Neural cell (in vitro differentiated cells): ENCODE data around the gene MRPL52. TPM values are rescaled to one million over a fixed set of nuclear protein-coding genes. Genes with fewer than 3 reads are reported as not detected.
"Not testable (repeated sequence)": the region's sequence is repeated elsewhere in the genome, so short reads cannot be mapped to it uniquely, and the experiment has no call there.

ENCODE experiments used
- H2AFZ ChIP-seq: fragments of 200-600, 300-800 bp; sonication (generic), shearing (Covaris generic); 2 replicates; pipeline ENCODE4 v1.6.0; 2014; ENCODE audit warnings: low read depth, mild to moderate bottlenecking, antibody characterized with exemption, low read length, moderate library complexity
- H3F3A ChIP-seq: fragments of 200-600 bp; shearing (Covaris generic); 2 replicates; pipeline ENCODE4 v1.6.1; 2016; ENCODE audit warnings: mild to moderate bottlenecking, moderate library complexity, mixed read lengths, antibody characterized with exemption, low read length; ENCODE audit not compliant: insufficient read depth, poor library complexity, severe bottlenecking
- H3K27ac ChIP-seq: fragments of 200-600, 300-800 bp; sonication (generic), shearing (Covaris generic); 2 replicates; pipeline ENCODE4 v1.5.1; 2014; ENCODE audit warnings: mild to moderate bottlenecking, low read length, moderate library complexity
- H3K27me3 ChIP-seq: fragments of 300-800, 200-600 bp; sonication (generic), shearing (Covaris generic); 2 replicates; pipeline ENCODE4 v1.6.0; 2014; ENCODE audit warnings: mild to moderate bottlenecking, low read depth, low read length, moderate library complexity; ENCODE audit not compliant: insufficient read depth
- H3K36me3 ChIP-seq: fragments of 300-800, 200-600 bp; sonication (generic), shearing (Covaris generic); 2 replicates; pipeline ENCODE4 v1.5.1; 2014; ENCODE audit warnings: mild to moderate bottlenecking, antibody characterized with exemption, low read length, moderate library complexity; ENCODE audit not compliant: insufficient read depth
- H3K4me2 ChIP-seq: fragments of 300-800, 200-600 bp; sonication (generic), shearing (Covaris generic); 2 replicates; pipeline ENCODE4 v1.6.0; 2014; ENCODE audit warnings: mild to moderate bottlenecking, low read length
- H3K4me3 ChIP-seq: fragments of 300-800, 200-600 bp; sonication (generic), shearing (Covaris generic); 2 replicates; pipeline ENCODE4 v1.5.1; 2014; ENCODE audit warnings: mild to moderate bottlenecking, low read length, moderate library complexity
- H3K79me2 ChIP-seq: fragments of 200-600 bp; shearing (Covaris generic); replicated peaks from 2 replicates; pipeline ENCODE4 v1.6.0; 2014; ENCODE audit warnings: mild to moderate bottlenecking, low read length, moderate library complexity; ENCODE audit not compliant: insufficient read depth
- H3K9ac ChIP-seq: fragments of 300-800, 200-600 bp; sonication (generic), shearing (Covaris generic); 2 replicates; pipeline ENCODE4 v1.6.1; 2016; ENCODE audit warnings: mild to moderate bottlenecking, low read length, mixed read lengths
- H3K9me2 ChIP-seq: fragments of 200-600 bp; shearing (Covaris generic); 2 replicates; pipeline ENCODE4 v1.6.1; 2016; ENCODE audit warnings: mild to moderate bottlenecking, low read length, mixed read lengths; ENCODE audit not compliant: insufficient read depth
- H3K9me3 ChIP-seq: fragments of 200-600, 300-800 bp; sonication (generic), shearing (Covaris generic); 2 replicates; pipeline ENCODE4 v1.6.1; 2016; ENCODE audit warnings: mild to moderate bottlenecking, mixed run types, low read length, moderate library complexity, mixed read lengths
- H4K20me1 ChIP-seq: fragments of 200-600 bp; shearing (Covaris generic); 2 replicates; pipeline ENCODE4 v1.6.1; 2016; ENCODE audit warnings: mild to moderate bottlenecking, mixed run types; ENCODE audit not compliant: insufficient read depth
- CTCF ChIP-seq: fragments of 450-650 bp; IDR thresholded peaks from 2 replicates; pipeline ENCODE4 v1.5.1; 2014; ENCODE audit warnings: antibody characterized with exemption, mild to moderate bottlenecking, moderate library complexity; ENCODE audit not compliant: poor library complexity, severe bottlenecking
- EP300 ChIP-seq: fragments of 450-650 bp; conservative IDR thresholded peaks from 2 replicates; pipeline ENCODE4 v1.6.1; 2014; ENCODE audit warnings: antibody characterized with exemption, mild to moderate bottlenecking, moderate library complexity; ENCODE audit not compliant: poor library complexity, severe bottlenecking
- EZH2 ChIP-seq: fragments of 200-600, 300-800 bp; shearing (Covaris generic), sonication (generic); IDR thresholded peaks from 2 replicates; pipeline ENCODE4 v1.6.1; 2014; ENCODE audit warnings: antibody characterized with exemption, low read length, borderline replicate concordance, mild to moderate bottlenecking; ENCODE audit not compliant: insufficient read depth, poor library complexity, severe bottlenecking
- MXI1 ChIP-seq: fragments of 450-650 bp; conservative IDR thresholded peaks from 2 replicates; pipeline ENCODE4 v1.6.1; 2014; ENCODE audit warnings: antibody characterized with exemption, mild to moderate bottlenecking; ENCODE audit not compliant: poor library complexity, severe bottlenecking
- POLR2AphosphoS5 ChIP-seq: IDR thresholded peaks from 2 replicates; pipeline ENCODE4 v1.6.1; 2012
- RAD21 ChIP-seq: fragments of 450-650 bp; conservative IDR thresholded peaks from 2 replicates; pipeline ENCODE4 v1.6.1; 2014; ENCODE audit warnings: antibody characterized with exemption, mild to moderate bottlenecking, moderate library complexity
- REST ChIP-seq: IDR thresholded peaks from 2 replicates; pipeline ENCODE4 v1.6.1; 2012; ENCODE audit warnings: borderline replicate concordance
- SMC3 ChIP-seq: fragments of 450-650 bp; conservative IDR thresholded peaks from 2 replicates; pipeline ENCODE4 v1.6.1; 2014; ENCODE audit warnings: antibody characterized with exemption, mild to moderate bottlenecking, moderate library complexity; ENCODE audit not compliant: poor library complexity
- TAF1 ChIP-seq: IDR thresholded peaks from 2 replicates; pipeline ENCODE4 v1.6.1; 2012; ENCODE audit warnings: low read depth
- polyA plus RNA-seq: library from polyadenylated mRNA; depleted of rRNA; stranded (reverse); fragments of >200 nt; gene quantifications from 2 replicates; pipeline ENCODE4 v1.2.3, GENCODE V29; 2014

Gene MRPL52
- polyA plus RNA-seq, 1 donor from 2014 or later, result 161 TPM

DNA sequence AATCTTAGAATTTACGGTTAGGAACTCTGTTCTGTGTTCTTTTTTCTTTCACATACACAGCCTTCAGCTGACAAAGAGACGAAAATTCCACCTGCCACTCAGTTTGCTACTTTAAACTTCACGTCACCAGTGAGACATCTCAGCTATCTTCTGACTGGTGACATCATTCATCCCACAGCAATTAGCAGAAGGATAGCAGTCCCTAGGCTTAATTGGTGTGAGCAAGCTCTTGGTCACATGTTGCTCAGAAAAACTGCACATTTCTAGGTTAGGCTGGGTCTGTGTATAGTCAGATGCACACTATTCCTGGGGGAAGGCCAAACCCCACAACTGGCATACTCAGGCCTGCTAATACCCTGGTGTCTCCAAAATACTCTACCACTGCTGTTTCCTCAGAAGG, 38.4 kb upstream of the MRPL52 start:
- Histone ChIP-seq H3K36me3 (no peaks in the 10 kb centered on the region), H3K9me3 (no peaks in the 10 kb centered on the region), H3K9me2 (no peaks in the 10 kb centered on the region), H3K4me2 (no peak overlapping the region), H3K79me2 (no peaks in the 10 kb centered on the region), H4K20me1 (no peaks in the 10 kb centered on the region), H2AFZ (no peak overlapping the region), H3K27me3 (no peaks in the 10 kb centered on the region), H3F3A (no peaks in the 10 kb centered on the region), H3K9ac (no peak overlapping the region), H3K4me3 (no peak overlapping the region), H3K27ac (no peak overlapping the region)
- TF ChIP-seq RAD21 (no peak), EZH2 (no peak), EP300 (no peak), SMC3 (no peak), MXI1 (no peak), TAF1 (no peak), CTCF (no peak), POLR2AphosphoS5 (no peak), REST (no peak)

- H3K4me3 ChIP-seq, result no peak overlapping the region
- H3K36me3 ChIP-seq, result no peaks in the 10 kb centered on the region
- H3K9me3 ChIP-seq, result no peaks in the 10 kb centered on the region
- no peak overlapping the region for H3K27ac ChIP-seq
- H3K27me3 ChIP-seq, result no peaks in the 10 kb centered on the region
- no peak overlapping the region for H2AFZ ChIP-seq
- no peaks in the 10 kb centered on the region for H3K9me2 ChIP-seq
- no peak for TF ChIP-seq RAD21
- no peak for TF ChIP-seq REST
- TF ChIP-seq MXI1, result no peak
- no peak for TF ChIP-seq TAF1
- TF ChIP-seq POLR2AphosphoS5, result no peak
- TF ChIP-seq EP300, result no peak
- TF ChIP-seq SMC3, result no peak
- TF ChIP-seq CTCF, result no peak
- no peak for TF ChIP-seq EZH2
- H4K20me1 ChIP-seq, result no peaks in the 10 kb centered on the region
- no peak overlapping the region for H3K9ac ChIP-seq
- no peak overlapping the region for H3K4me2 ChIP-seq
- H3F3A ChIP-seq, result no peaks in the 10 kb centered on the region
- H3K79me2 ChIP-seq, result no peaks in the 10 kb centered on the region
Measured at GRCh38 chr14:22792158-22792557, 37.5 kb upstream of the MRPL52 start.

GRCh38 chr14:22793550-22793949, 36.1 kb upstream of the MRPL52 start:
- not testable (repeated sequence) for H4K20me1 ChIP-seq, H2AFZ ChIP-seq

More at GRCh38 chr14:22793550-22793949, 36.1 kb upstream of the MRPL52 start:
- not testable (repeated sequence) for H3K4me2 ChIP-seq, H3K9me2 ChIP-seq, H3K27me3 ChIP-seq, H3K4me3 ChIP-seq, H3K9ac ChIP-seq, H3F3A ChIP-seq, H3K27ac ChIP-seq, H3K79me2 ChIP-seq, H3K36me3 ChIP-seq, H3K9me3 ChIP-seq
